ENCODE data around the gene PDCL2.

- TF ChIP-seq EZH2 (IDR thresholded peaks at IDR 0.05; ENCODE audit: insufficient read depth, poor library complexity, severe bottlenecking) = no peak
- no peak for TF ChIP-seq EZH2phosphoT487 (IDR thresholded peaks at IDR 0.05; ENCODE audit: insufficient read depth, low read depth)
Observed at GRCh38 chr4:55592014-55592413, at the start of gene PDCL2.
